OCI-LY1 (cell line): Measurements from ENCODE around the gene CCDC12.

Source experiments
- H2AFZ ChIP-seq: fragments of 200-600 bp; sonication (generic), shearing (Covaris generic); 2 replicates; pipeline ENCODE4 v1.6.0; 2014; ENCODE audit warnings: antibody characterized with exemption, mild to moderate bottlenecking, low read length
- H3F3A ChIP-seq: fragments of 200-600 bp; sonication (generic), shearing (Covaris generic); 2 replicates; pipeline ENCODE4 v1.6.0; 2014; ENCODE audit warnings: mild to moderate bottlenecking, antibody characterized with exemption, low read length, moderate library complexity; ENCODE audit not compliant: insufficient read depth
- H3K27ac ChIP-seq: fragments of 200-600 bp; sonication (generic); 2 replicates; pipeline ENCODE4 v1.5.1; 2014; ENCODE audit warnings: low read length, mixed run types, mild to moderate bottlenecking, low read depth; ENCODE audit not compliant: poor library complexity, severe bottlenecking
- H3K27me3 ChIP-seq: fragments of 200-600 bp; sonication (generic); 2 replicates; pipeline ENCODE4 v1.6.0; 2014; ENCODE audit warnings: antibody characterized with exemption, mild to moderate bottlenecking, low read length, moderate library complexity; ENCODE audit not compliant: insufficient read depth
- H3K36me3 ChIP-seq: fragments of 200-600 bp; sonication (generic); 2 replicates; pipeline ENCODE4 v1.6.1; 2014; ENCODE audit warnings: mild to moderate bottlenecking, antibody characterized with exemption, low read length, moderate library complexity, mixed read lengths; ENCODE audit not compliant: insufficient read depth
- H3K4me1 ChIP-seq: fragments of 200-600 bp; sonication (generic); 2 replicates; pipeline ENCODE4 v1.5.1; 2014; ENCODE audit warnings: mild to moderate bottlenecking, low read length, moderate library complexity; ENCODE audit not compliant: insufficient read depth, severe bottlenecking
- H3K4me2 ChIP-seq: fragments of 200-600 bp; sonication (generic), shearing (Covaris generic); 2 replicates; pipeline ENCODE4 v1.6.1; 2014; ENCODE audit warnings: low read length
- H3K4me3 ChIP-seq: fragments of 200-600 bp; sonication (generic); 2 replicates; pipeline ENCODE4 v1.5.1; 2014; ENCODE audit warnings: low read length, low read depth, mild to moderate bottlenecking, mixed read lengths; ENCODE audit not compliant: poor library complexity, severe bottlenecking
- H3K79me2 ChIP-seq: fragments of 200-600 bp; shearing (Covaris generic); 2 replicates; pipeline ENCODE4 v1.6.1; 2016; ENCODE audit warnings: mixed run types, low read length, mixed read lengths; ENCODE audit not compliant: insufficient read depth
- H3K9ac ChIP-seq: fragments of 200-600 bp; sonication (generic), shearing (Covaris generic); 2 replicates; pipeline ENCODE4 v1.6.1; 2014; ENCODE audit warnings: mild to moderate bottlenecking, low read length, mixed read lengths
- H3K9me2 ChIP-seq: fragments of 200-600 bp; sonication (generic), shearing (Covaris generic); 2 replicates; pipeline ENCODE4 v1.6.1; 2014; ENCODE audit warnings: low read depth, mild to moderate bottlenecking, low read length, mixed read lengths
- H3K9me3 ChIP-seq: fragments of 200-600 bp; shearing (Covaris generic); 2 replicates; pipeline ENCODE4 v1.6.1; 2014; ENCODE audit warnings: low read length, mixed read lengths
- H4K20me1 ChIP-seq: fragments of 200-600 bp; sonication (generic), shearing (Covaris generic); 2 replicates; pipeline ENCODE4 v1.6.0; 2016; ENCODE audit warnings: mild to moderate bottlenecking, low read length; ENCODE audit not compliant: insufficient read depth
- EZH2 ChIP-seq: fragments of 200-600 bp; sonication (generic), shearing (Covaris generic); IDR thresholded peaks from 2 replicates; pipeline ENCODE4 v1.8.0; 2017; ENCODE audit warnings: borderline replicate concordance, mixed run types, mild to moderate bottlenecking, antibody characterized with exemption, low read length, moderate library complexity, mixed read lengths
- TF ChIP-seq, protein P1 (sequence below): fragments of 200-600 bp; sonication (generic), shearing (Covaris generic); IDR thresholded peaks from 2 replicates; pipeline ENCODE4 v1.5.1; 2017; ENCODE audit warnings: mild to moderate bottlenecking, antibody characterized with exemption, low read length, moderate library complexity, mixed read lengths

Gene CCDC12

DNA sequence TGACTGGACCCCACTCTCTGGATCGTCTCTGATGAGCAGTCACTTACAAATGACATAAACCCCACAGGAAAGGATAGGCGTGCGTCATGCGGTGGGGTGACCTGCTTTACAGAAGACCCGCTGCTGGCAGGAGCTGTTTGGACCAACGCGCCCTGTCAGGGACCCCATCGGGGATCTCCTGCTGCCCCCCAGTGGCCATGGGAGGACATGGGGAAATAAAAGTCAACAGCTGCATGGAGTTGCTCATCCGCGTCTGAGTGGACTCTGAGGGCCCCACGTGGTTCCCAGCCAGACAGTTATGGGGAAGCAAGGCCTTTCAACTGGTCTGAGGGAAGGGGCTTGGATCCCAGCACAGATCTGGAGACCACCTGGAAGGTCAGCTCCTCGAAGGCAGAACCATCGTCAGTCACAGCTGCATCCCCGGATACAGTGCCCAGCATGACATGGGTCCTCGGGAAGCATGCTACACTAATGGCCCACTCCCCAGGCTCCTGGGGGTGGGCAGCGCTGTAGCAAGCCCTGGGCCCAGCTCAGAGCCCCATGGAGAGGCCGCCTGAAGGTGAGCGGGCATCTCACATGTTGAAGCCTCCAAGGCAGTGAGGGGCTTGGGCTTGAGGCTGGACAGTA lies 66.9 kb downstream of the CCDC12 start:
- no peaks in the 10 kb centered on the region for H3K27me3 ChIP-seq
- H4K20me1 ChIP-seq: no peaks in the 10 kb centered on the region
- no peaks in the 10 kb centered on the region for H3K9me3 ChIP-seq
- TF ChIP-seq, protein P1, sequence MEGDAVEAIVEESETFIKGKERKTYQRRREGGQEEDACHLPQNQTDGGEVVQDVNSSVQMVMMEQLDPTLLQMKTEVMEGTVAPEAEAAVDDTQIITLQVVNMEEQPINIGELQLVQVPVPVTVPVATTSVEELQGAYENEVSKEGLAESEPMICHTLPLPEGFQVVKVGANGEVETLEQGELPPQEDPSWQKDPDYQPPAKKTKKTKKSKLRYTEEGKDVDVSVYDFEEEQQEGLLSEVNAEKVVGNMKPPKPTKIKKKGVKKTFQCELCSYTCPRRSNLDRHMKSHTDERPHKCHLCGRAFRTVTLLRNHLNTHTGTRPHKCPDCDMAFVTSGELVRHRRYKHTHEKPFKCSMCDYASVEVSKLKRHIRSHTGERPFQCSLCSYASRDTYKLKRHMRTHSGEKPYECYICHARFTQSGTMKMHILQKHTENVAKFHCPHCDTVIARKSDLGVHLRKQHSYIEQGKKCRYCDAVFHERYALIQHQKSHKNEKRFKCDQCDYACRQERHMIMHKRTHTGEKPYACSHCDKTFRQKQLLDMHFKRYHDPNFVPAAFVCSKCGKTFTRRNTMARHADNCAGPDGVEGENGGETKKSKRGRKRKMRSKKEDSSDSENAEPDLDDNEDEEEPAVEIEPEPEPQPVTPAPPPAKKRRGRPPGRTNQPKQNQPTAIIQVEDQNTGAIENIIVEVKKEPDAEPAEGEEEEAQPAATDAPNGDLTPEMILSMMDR: peak; percentile 74
- TF ChIP-seq EZH2: no peak
- peaks cover 4% of the 10 kb centered on the region; the same call in 1 of the 2 replicates for H3K36me3 ChIP-seq
- H3K4me3 ChIP-seq: no peak overlapping the region
- no peak overlapping the region for H3K27ac ChIP-seq
- peaks cover 4% of the 10 kb centered on the region for H3K4me1 ChIP-seq
- no peaks in the 10 kb centered on the region for H3K9me2 ChIP-seq
- H2AFZ ChIP-seq: no peak overlapping the region
- no peaks in the 10 kb centered on the region for H3F3A ChIP-seq
- H3K9ac ChIP-seq: no peak overlapping the region
- H3K4me2 ChIP-seq: peak overlapping the region; percentile 22; the same call in 1 of the 2 replicates
- no peaks in the 10 kb centered on the region for H3K79me2 ChIP-seq

DNA sequence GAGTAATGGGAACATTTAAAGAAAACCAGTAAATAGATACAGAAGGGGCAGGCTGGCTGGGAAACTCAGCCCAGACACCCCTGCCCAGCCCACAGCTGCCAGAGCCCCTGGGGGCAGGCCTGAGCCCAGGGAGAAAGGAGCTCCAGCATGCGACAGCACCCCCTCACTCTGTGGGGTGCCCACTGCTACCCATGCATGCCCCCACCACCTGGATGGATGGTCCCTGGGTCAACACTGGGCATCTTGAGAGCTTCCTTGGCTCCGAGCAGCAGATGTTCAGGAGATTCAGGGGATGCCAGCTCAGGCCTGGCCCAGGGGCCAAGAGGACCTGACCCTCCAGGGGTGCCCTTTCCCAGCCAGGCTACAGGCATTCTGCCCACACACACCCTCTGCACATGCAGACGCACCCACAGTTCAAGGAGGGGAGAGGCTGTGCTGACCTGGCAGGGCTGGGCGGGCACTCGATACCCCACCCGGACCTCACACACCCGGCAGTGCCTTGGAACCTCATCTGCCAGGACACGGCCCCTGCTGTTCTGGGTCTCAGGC lies 67.5 kb downstream of the CCDC12 start:
- no peak overlapping the region for H3K4me3 ChIP-seq
- 0 out of 2 replicates have a peak, but pooled peaks cover 4% of the 10 kb centered on the region for H3K36me3 ChIP-seq
- peaks cover 4% of the 10 kb centered on the region for H3K4me1 ChIP-seq
- H3K9ac ChIP-seq: no peak overlapping the region
- H3K79me2 ChIP-seq: no peaks in the 10 kb centered on the region
- H4K20me1 ChIP-seq: no peaks in the 10 kb centered on the region
- no peaks in the 10 kb centered on the region for H3F3A ChIP-seq
- no peaks in the 10 kb centered on the region for H3K9me3 ChIP-seq
- TF ChIP-seq, protein P1: no peak
- no peak for TF ChIP-seq EZH2
- H3K27ac ChIP-seq: no peak overlapping the region
- no peak overlapping the region for H3K4me2 ChIP-seq
- H3K27me3 ChIP-seq: no peaks in the 10 kb centered on the region; the same call in 1 of the 2 replicates
- H2AFZ ChIP-seq: no peak overlapping the region
- no peaks in the 10 kb centered on the region for H3K9me2 ChIP-seq

DNA sequence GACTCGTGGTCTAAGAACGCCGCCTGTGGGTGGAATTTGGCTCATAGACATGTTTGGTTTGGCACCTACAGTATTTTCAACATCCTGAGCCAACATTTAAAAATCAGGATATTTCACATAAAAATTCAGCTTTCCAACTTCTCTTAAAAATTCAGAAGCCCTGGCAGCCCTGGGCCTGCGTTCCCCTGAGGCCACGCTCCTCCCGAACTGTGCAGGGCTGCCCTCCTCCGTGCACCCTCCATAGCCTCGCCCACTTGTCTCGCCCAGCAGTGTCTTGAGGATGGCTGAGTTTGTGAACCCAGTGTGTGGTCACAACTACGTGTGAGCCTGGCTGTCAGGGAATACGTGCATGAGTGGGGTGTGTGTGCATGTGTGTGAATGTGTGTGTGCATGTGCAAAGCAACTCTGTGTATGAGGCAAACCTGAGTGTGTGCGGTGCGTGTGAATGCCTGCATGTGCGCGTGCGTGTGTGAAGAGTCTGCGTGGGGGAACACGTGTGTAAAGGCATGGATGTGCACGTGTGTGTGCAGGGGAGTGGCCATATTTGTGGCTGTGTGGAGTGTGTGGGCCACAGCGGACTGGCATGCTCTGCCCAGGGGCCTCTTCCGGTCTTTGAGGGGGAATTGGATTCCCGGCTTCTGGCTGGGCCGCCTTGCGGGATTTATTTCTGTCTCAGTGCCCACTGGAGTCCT lies 68.1 kb downstream of the CCDC12 start:
- no peaks in the 10 kb centered on the region for H3K36me3 ChIP-seq

More for the DNA sequence above, 68.1 kb downstream of the CCDC12 start:
- H3K27me3 ChIP-seq: no peaks in the 10 kb centered on the region; the same call in 1 of the 2 replicates
- H3K4me3 ChIP-seq: no peak overlapping the region
- H2AFZ ChIP-seq: no peak overlapping the region
- no peak overlapping the region for H3K9ac ChIP-seq
- H3K79me2 ChIP-seq: no peaks in the 10 kb centered on the region
- TF ChIP-seq, protein P1: peak; percentile 46
- TF ChIP-seq EZH2: no peak
- no peaks in the 10 kb centered on the region for H3K9me2 ChIP-seq
- no peaks in the 10 kb centered on the region for H3F3A ChIP-seq
- no peak overlapping the region for H3K4me2 ChIP-seq
- H4K20me1 ChIP-seq: no peaks in the 10 kb centered on the region
- H3K9me3 ChIP-seq: no peaks in the 10 kb centered on the region
- H3K4me1 ChIP-seq: peaks cover 4% of the 10 kb centered on the region
- H3K27ac ChIP-seq: no peak overlapping the region
